SJSA1 (cell line): ENCODE results near the gene PSMA7. TPM values are rescaled to one million over a fixed set of nuclear protein-coding genes. Genes with fewer than 3 reads are reported as not detected.

ENCODE experiments used
- DNase-seq, 2 experiments: peaks; one replicate each; pipeline ENCODE4 v3.0.0-alpha.2; 2015 to 2020; ENCODE audit warnings: low spot score in 2 of 2, low read depth in 1 of 2
- H3K27ac ChIP-seq: fragments of 250-450 bp; sonication (Bioruptor Pico); 2 replicates; pipeline ENCODE4 v1.5.1; 2020; ENCODE audit warnings: mild to moderate bottlenecking, moderate library complexity
- H3K27me3 ChIP-seq: fragments of 250-450 bp; sonication (Bioruptor Pico); replicated peaks from 2 replicates; pipeline ENCODE4 v1.5.1; 2020; ENCODE audit warnings: mild to moderate bottlenecking, moderate library complexity
- H3K36me3 ChIP-seq: fragments of 250-450 bp; sonication (Bioruptor Pico); 2 replicates; pipeline ENCODE4 v1.5.1; 2020; ENCODE audit warnings: mild to moderate bottlenecking
- H3K4me1 ChIP-seq: fragments of 250-450 bp; sonication (Bioruptor Pico); replicated peaks from 2 replicates; pipeline ENCODE4 v1.6.1; 2021; ENCODE audit warnings: mild to moderate bottlenecking
- H3K4me3 ChIP-seq: fragments of 250-450 bp; sonication (Bioruptor Pico); 2 replicates; pipeline ENCODE4 v1.5.1; 2020; ENCODE audit warnings: mild to moderate bottlenecking
- H3K9me3 ChIP-seq: fragments of 250-450 bp; sonication (Bioruptor Pico); replicated peaks from 2 replicates; pipeline ENCODE4 v1.5.1; 2020; ENCODE audit warnings: mild to moderate bottlenecking
- total RNA-seq: library from RNA; depleted of rRNA; stranded (reverse); fragments of >200 nt; shearing (Covaris generic); gene quantifications from 2 replicates; pipeline ENCODE4 v1.2.3, GENCODE V29; 2014

Gene PSMA7
- total RNA-seq, 1 experiment from 2014 or later, result 782 TPM

- DNase-seq, result no peak
- no peaks in the 10 kb centered on the region for H3K27me3 ChIP-seq
- H3K4me3 ChIP-seq, result no peak overlapping the region
- peaks cover 6% of the 10 kb centered on the region for H3K4me1 ChIP-seq
- H3K36me3 ChIP-seq, result peaks cover 28% of the 10 kb centered on the region
- H3K9me3 ChIP-seq, result no peaks in the 10 kb centered on the region
- no peak overlapping the region for H3K27ac ChIP-seq
Observed at GRCh38 chr20:62178316-62179161, 35.3 kb upstream of the PSMA7 start.

GRCh38 chr20:62177307-62177706 is 34.1 kb upstream of the PSMA7 start:
- Histone ChIP-seq H3K36me3 (peaks cover 25% of the 10 kb centered on the region), H3K27me3 (no peaks in the 10 kb centered on the region), H3K4me1 (peaks cover 6% of the 10 kb centered on the region), H3K27ac (no peak overlapping the region), H3K9me3 (no peaks in the 10 kb centered on the region), H3K4me3 (no peak overlapping the region)
- DNase-seq, result no peak

- Histone ChIP-seq H3K9me3 (no peaks in the 10 kb centered on the region), H3K27ac (no peak overlapping the region), H3K27me3 (no peaks in the 10 kb centered on the region), H3K4me3 (no peak overlapping the region), H3K4me1 (peaks cover 2% of the 10 kb centered on the region), H3K36me3 (peaks cover 25% of the 10 kb centered on the region)
- DNase-seq, result no peak
Observed at GRCh38 chr20:62176866-62177265, 33.7 kb upstream of the PSMA7 start.

- Histone ChIP-seq H3K4me3 (no peak overlapping the region), H3K36me3 (peaks cover 21% of the 10 kb centered on the region), H3K9me3 (no peaks in the 10 kb centered on the region), H3K27me3 (no peaks in the 10 kb centered on the region), H3K27ac (no peak overlapping the region), H3K4me1 (no peaks in the 10 kb centered on the region)
- DNase-seq, result no peak
Observed at GRCh38 chr20:62175711-62176110, 32.5 kb upstream of the PSMA7 start.

- H3K9me3 ChIP-seq, result no peaks in the 10 kb centered on the region
- peaks cover 17% of the 10 kb centered on the region for H3K36me3 ChIP-seq
- no peaks in the 10 kb centered on the region for H3K27me3 ChIP-seq
- no peak overlapping the region for H3K4me3 ChIP-seq
- DNase-seq, result no peak
- H3K4me1 ChIP-seq, result no peaks in the 10 kb centered on the region
- no peak overlapping the region for H3K27ac ChIP-seq
Observed at GRCh38 chr20:62174870-62175624, 31.9 kb upstream of the PSMA7 start.

GRCh38 chr20:62174021-62174804 is 31.0 kb upstream of the PSMA7 start:
- H3K27ac ChIP-seq, result no peak overlapping the region
- no peak overlapping the region for H3K4me3 ChIP-seq
- peaks cover 14% of the 10 kb centered on the region for H3K36me3 ChIP-seq

GRCh38 chr20:62172666-62173065 is 29.5 kb upstream of the PSMA7 start:
- Histone ChIP-seq H3K27ac (no peak overlapping the region), H3K36me3 (peaks cover 25% of the 10 kb centered on the region), H3K4me3 (no peak overlapping the region), H3K4me1 (no peaks in the 10 kb centered on the region), H3K27me3 (no peaks in the 10 kb centered on the region), H3K9me3 (no peaks in the 10 kb centered on the region)
- no peak for DNase-seq

More at GRCh38 chr20:62174021-62174804, 31.0 kb upstream of the PSMA7 start:
- DNase-seq, result no peak
- no peaks in the 10 kb centered on the region for H3K27me3 ChIP-seq
- no peaks in the 10 kb centered on the region for H3K9me3 ChIP-seq
- no peaks in the 10 kb centered on the region for H3K4me1 ChIP-seq

- H3K4me3 ChIP-seq, result no peak overlapping the region
- no peak for DNase-seq
- peaks cover 25% of the 10 kb centered on the region for H3K36me3 ChIP-seq
- no peak overlapping the region for H3K27ac ChIP-seq
- no peaks in the 10 kb centered on the region for H3K4me1 ChIP-seq
- no peaks in the 10 kb centered on the region for H3K9me3 ChIP-seq
- H3K27me3 ChIP-seq, result no peaks in the 10 kb centered on the region
Observed at GRCh38 chr20:62171245-62171644, 28.1 kb upstream of the PSMA7 start.

- no peak for DNase-seq
- Histone ChIP-seq H3K4me1 (no peaks in the 10 kb centered on the region), H3K27ac (no peak overlapping the region), H3K36me3 (peaks cover 22% of the 10 kb centered on the region), H3K4me3 (no peak overlapping the region), H3K9me3 (no peaks in the 10 kb centered on the region), H3K27me3 (no peaks in the 10 kb centered on the region)
Observed at GRCh38 chr20:62170536-62170935, 27.3 kb upstream of the PSMA7 start.

- no peaks in the 10 kb centered on the region for H3K9me3 ChIP-seq
- no peaks in the 10 kb centered on the region for H3K27me3 ChIP-seq
- H3K4me1 ChIP-seq, result no peaks in the 10 kb centered on the region
- H3K36me3 ChIP-seq, result peaks cover 31% of the 10 kb centered on the region
- no peak overlapping the region for H3K27ac ChIP-seq
- DNase-seq, result no peak
- H3K4me3 ChIP-seq, result no peak overlapping the region
Observed at GRCh38 chr20:62168890-62169435, 25.8 kb upstream of the PSMA7 start.

- peaks cover 33% of the 10 kb centered on the region for H3K36me3 ChIP-seq
- no peak overlapping the region for H3K4me3 ChIP-seq
- H3K4me1 ChIP-seq, result no peaks in the 10 kb centered on the region
- no peak for DNase-seq
- H3K9me3 ChIP-seq, result no peaks in the 10 kb centered on the region
- no peaks in the 10 kb centered on the region for H3K27me3 ChIP-seq
- H3K27ac ChIP-seq, result no peak overlapping the region
Observed at GRCh38 chr20:62168061-62168460, 24.9 kb upstream of the PSMA7 start.

- Histone ChIP-seq H3K27me3 (no peaks in the 10 kb centered on the region), H3K27ac (no peak overlapping the region), H3K4me3 (no peak overlapping the region), H3K9me3 (no peaks in the 10 kb centered on the region), H3K4me1 (no peaks in the 10 kb centered on the region), H3K36me3 (peaks cover 37% of the 10 kb centered on the region)
- DNase-seq, result no peak
Observed at GRCh38 chr20:62167474-62167873, 24.3 kb upstream of the PSMA7 start.

GRCh38 chr20:62165762-62166399 is 22.7 kb upstream of the PSMA7 start:
- no peaks in the 10 kb centered on the region for H3K9me3 ChIP-seq
- no peaks in the 10 kb centered on the region for H3K4me1 ChIP-seq
- no peak overlapping the region for H3K27ac ChIP-seq
- DNase-seq, result no peak
- peaks cover 53% of the 10 kb centered on the region for H3K36me3 ChIP-seq
- H3K27me3 ChIP-seq, result no peaks in the 10 kb centered on the region
- no peak overlapping the region for H3K4me3 ChIP-seq
